Mucosa of stomach (tissue), 1 donor: Measurements from ENCODE around the gene RALGPS1.

ENCODE experiments used
- H3K27me3 ChIP-seq: one replicate; pipeline ENCODE4 v1.7.0; 2013; ENCODE audit warnings: mild to moderate bottlenecking, low read length; ENCODE audit not compliant: control insufficient read depth, insufficient read depth
- H3K36me3 ChIP-seq: one replicate; pipeline ENCODE4 v1.7.0; 2013; ENCODE audit warnings: low read length; ENCODE audit not compliant: control insufficient read depth, insufficient read depth
- H3K4me1 ChIP-seq: one replicate; pipeline ENCODE4 v1.7.0; 2013; ENCODE audit warnings: mild to moderate bottlenecking, low read length; ENCODE audit not compliant: control insufficient read depth, insufficient read depth
- H3K4me3 ChIP-seq: one replicate; pipeline ENCODE4 v1.7.0; 2013; ENCODE audit warnings: low read length
- H3K9ac ChIP-seq: one replicate; pipeline ENCODE4 v1.7.0; 2013; ENCODE audit warnings: mild to moderate bottlenecking, low read length, moderate library complexity
- H3K9me3 ChIP-seq: one replicate; pipeline ENCODE4 v1.7.0; 2013; ENCODE audit warnings: mild to moderate bottlenecking, low read length, moderate library complexity; ENCODE audit not compliant: control insufficient read depth
- donor health status: Pancreatic carcinoma.

RALGPS1 gene

DNA sequence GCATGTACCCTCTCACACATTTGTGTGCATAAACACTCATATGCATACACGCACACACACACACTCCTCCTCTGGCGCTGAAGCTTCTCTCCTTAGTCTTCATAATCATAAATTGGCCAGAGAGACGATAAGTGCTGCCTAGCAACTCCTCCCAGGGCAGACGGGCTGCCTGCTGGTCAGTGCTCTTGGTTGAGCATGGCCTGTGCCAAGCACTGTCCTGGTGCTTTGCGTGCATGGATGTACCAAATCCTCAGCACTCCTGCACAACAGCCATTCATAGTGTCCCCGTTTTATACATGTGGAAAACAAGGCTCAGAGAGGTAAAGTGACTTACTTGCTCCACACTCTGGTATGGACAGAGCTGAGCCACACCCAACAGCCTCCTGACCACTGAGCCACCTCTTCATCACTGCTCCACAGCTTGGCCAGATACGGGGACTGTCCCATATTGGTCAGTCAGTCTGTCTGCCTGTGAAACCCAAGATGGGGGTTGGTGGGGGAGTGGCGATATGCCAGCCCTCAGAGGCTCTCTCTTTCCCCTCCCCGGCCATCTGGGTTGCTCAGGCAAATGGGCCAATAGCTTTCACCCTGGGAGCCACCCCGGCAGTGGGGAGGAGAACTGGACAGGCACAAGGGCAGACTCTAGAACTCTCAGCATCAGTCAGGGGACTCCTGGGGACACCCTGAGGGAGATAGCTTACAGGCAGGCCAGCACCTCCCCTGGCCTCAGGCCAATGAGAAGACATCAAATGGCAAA is 285.7 kb downstream of the RALGPS1 start:
- Histone ChIP-seq H3K36me3 (peaks cover 5% of the 10 kb centered on the region), H3K9me3 (no peaks in the 10 kb centered on the region), H3K27me3 (no peaks in the 10 kb centered on the region), H3K4me3 (no peak overlapping the region), H3K9ac (no peak overlapping the region), H3K4me1 (peaks cover 23% of the 10 kb centered on the region)

DNA sequence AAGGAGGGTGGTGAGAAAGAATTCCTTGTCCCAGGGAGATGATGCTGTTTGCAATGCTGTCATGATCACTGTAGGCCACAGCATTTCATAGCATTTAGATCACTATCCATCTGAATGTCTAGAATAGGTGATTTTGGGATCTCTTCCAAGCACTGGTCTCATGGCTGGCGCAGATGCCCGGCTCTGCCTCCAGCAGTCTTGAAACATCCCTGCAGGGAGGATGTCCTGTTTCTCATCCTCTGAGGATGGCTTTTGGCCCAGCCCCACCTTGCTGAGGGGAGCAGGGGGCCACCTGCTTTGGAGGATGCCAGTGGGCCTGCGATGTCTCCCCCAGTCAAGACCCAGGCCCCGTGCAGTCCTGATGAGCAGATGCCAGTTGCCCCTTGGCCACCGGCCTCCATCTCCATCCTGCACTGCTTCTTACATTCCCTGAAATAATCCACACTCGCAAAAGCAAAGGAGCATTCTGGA is 286.5 kb downstream of the RALGPS1 start:
- H3K4me1 ChIP-seq = peaks cover 23% of the 10 kb centered on the region
- no peaks in the 10 kb centered on the region for H3K27me3 ChIP-seq
- no peak overlapping the region for H3K9ac ChIP-seq
- H3K4me3 ChIP-seq = no peak overlapping the region
- peaks cover 5% of the 10 kb centered on the region for H3K36me3 ChIP-seq
- no peaks in the 10 kb centered on the region for H3K9me3 ChIP-seq

DNA sequence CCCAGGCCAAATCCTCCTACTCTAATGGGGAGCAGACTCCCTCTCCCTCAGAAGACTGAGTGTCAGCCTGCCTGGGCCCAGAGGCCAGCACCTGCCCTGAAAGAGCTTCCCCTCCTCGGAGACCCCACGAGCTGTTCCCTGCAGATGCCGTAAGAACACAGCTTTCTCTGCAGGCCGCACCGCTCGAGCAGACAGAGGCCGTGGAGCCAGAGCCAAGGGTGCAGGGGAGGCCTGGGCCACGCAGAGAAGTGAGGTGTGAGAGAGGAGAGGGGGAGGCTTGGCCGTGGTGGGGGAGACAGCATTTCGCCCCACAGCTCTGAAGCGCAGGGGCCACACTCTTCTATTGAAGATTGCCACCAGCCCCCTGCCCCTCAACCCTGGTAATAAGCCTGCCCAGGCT is 287.1 kb downstream of the RALGPS1 start:
- Histone ChIP-seq H3K4me1 (peaks cover 23% of the 10 kb centered on the region), H3K9me3 (no peaks in the 10 kb centered on the region), H3K27me3 (no peaks in the 10 kb centered on the region), H3K4me3 (no peak overlapping the region), H3K36me3 (peaks cover 5% of the 10 kb centered on the region), H3K9ac (no peak overlapping the region)

DNA sequence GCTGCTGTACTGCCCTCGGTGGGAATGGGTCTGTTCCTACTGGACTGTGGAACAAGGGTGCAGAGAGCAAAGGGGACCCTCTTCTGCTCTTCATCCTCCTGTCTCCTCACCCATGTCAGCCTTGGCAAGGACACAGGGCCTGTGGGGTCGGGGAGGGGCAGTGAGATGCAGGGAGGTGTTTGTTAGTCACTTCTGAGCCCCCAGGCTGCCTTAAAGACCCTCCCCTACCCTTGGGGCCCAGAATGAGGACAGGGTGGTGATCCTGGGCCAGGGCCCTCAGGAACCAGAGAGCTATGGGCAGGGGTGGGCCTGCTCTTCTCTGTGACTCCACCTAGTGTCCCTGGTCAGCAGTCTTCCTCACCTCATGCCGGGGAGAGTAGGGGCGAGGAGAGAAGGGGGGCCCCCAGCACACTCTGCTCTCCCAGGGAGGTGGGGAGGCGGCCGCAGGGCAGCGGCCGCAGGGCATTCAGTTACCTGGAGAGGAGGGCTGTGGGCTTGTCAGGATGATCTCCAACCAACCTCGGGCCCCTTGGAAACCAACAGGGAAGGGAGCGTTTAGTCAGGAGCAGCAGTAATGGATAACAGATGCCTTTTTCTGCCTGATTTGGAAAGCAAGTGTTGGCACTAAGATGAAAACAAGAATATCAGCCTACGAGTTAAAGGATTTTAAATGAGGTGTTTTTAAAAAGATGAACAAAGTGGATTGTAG is 288.0 kb downstream of the RALGPS1 start:
- no peak overlapping the region for H3K9ac ChIP-seq
- H3K4me3 ChIP-seq = no peak overlapping the region
- H3K36me3 ChIP-seq = peaks cover 5% of the 10 kb centered on the region
- no peaks in the 10 kb centered on the region for H3K27me3 ChIP-seq
- no peaks in the 10 kb centered on the region for H3K9me3 ChIP-seq
- H3K4me1 ChIP-seq = peaks cover 17% of the 10 kb centered on the region

DNA sequence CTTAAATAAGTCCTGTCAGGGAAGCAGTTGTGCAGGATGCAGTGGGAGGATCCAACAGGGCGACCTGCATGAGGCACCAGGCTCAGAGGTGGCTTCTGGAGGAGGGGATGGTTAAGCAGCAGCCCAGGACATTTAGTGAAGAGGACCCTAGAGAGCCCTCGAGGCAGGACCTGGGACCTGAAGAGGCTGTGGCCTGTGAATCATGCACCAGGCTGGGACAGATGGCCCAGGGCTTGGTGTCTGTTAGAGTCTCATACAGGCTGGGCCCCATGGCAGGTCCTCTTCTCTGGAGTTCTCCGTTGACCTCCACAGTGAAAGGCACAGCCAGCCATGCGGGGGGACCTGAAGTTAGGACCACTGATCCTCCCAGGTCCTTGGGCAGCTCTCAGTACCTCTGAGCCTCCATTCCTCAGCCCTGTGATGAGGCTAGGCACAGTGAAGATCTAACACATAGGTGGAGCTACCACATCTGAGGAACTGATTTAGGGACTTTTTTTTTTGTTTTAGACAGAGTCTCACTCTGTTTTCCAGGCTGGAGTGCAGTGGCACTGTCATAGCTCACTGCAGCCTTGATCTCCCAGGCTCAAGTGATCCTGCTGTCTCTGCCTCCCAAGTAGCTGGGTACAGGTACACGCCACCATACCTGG is 289.2 kb downstream of the RALGPS1 start:
- Histone ChIP-seq H3K36me3 (peaks cover 5% of the 10 kb centered on the region), H3K9ac (no peak overlapping the region), H3K4me1 (peaks cover 10% of the 10 kb centered on the region), H3K27me3 (no peaks in the 10 kb centered on the region), H3K9me3 (no peaks in the 10 kb centered on the region), H3K4me3 (no peak overlapping the region)

DNA sequence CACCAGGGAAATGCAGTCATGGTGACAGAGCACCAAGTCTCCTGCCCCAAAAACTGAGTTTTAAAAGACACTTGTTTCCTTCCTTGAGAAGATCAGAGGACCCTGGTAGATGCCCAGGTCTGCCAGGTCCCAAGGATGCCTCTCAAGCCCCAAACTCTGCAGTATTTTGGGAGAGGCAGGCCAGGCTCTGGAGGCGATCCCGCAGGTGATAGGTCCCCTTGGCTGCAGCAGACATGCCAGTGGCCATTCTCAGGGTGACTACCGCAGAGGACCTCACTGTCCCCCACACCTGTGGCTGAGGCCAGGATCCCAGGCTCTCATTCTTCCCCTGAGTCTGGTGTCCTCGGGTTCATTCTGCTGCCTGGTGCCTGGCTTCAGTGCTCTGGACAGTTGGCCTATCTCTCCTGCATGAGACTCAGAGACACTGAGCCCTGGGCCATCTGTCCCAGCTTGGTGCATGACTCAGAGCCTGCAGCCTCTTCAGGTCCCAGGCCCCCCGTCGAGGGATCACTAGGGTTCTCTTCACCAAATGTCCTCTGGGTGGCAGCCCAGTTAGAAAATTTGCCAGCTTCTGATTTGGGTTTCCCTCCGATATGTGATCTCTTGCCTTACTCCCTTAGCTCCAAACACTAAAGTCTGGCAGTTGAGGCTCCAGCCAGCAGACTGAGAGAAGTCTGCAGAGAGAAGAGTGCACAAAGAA is 290.3 kb downstream of the RALGPS1 start:
- Histone ChIP-seq H3K4me3 (no peak overlapping the region), H3K4me1 (peaks cover 14% of the 10 kb centered on the region), H3K36me3 (peaks cover 3% of the 10 kb centered on the region), H3K9ac (no peak overlapping the region), H3K27me3 (no peaks in the 10 kb centered on the region), H3K9me3 (no peaks in the 10 kb centered on the region)

DNA sequence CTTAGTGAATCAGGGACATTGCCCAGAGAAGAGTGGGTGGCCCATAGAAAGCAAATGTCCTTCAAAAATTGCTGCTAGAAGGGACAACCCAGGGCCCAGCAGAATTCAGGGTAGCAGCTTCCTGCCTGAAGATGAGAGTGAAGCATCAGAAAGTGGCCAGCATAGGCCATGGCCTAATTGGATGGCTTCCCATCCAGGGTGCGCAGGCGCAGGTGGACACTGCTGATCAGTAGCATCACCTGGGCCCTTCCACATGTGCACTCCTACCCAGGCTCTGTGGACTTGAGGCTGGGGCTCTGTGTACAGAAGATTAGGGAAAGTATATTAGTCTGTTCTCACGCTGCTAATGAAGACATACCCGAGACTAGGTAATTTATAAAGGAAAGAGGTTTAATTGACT is 291.4 kb downstream of the RALGPS1 start:
- no peaks in the 10 kb centered on the region for H3K27me3 ChIP-seq
- H3K9me3 ChIP-seq = no peaks in the 10 kb centered on the region
- H3K4me1 ChIP-seq = peaks cover 19% of the 10 kb centered on the region
- H3K36me3 ChIP-seq = no peaks in the 10 kb centered on the region
- H3K4me3 ChIP-seq = no peak overlapping the region
- H3K9ac ChIP-seq = no peak overlapping the region

DNA sequence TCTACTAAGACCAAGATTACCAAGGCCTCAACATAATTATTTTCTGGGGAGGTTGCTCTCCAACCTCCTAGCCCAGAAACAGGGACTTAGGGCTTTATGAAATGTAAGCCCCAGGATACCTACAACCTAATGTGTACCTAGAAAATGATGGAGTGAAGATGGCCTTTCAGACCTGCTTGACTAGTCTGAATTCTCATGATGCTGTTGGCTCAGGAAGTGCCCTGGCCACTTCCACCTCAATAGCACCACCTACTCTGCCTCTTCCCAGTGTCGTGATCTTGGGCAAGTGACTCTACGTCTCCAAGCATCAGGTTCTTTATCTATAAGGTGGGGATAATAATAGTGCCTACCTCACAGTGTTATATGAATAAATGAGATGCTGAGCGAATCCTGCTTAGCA is 292.1 kb downstream of the RALGPS1 start:
- no peaks in the 10 kb centered on the region for H3K27me3 ChIP-seq
- H3K4me1 ChIP-seq = peaks cover 19% of the 10 kb centered on the region
- no peaks in the 10 kb centered on the region for H3K9me3 ChIP-seq
- no peaks in the 10 kb centered on the region for H3K36me3 ChIP-seq
- H3K4me3 ChIP-seq = no peak overlapping the region
- no peak overlapping the region for H3K9ac ChIP-seq

DNA sequence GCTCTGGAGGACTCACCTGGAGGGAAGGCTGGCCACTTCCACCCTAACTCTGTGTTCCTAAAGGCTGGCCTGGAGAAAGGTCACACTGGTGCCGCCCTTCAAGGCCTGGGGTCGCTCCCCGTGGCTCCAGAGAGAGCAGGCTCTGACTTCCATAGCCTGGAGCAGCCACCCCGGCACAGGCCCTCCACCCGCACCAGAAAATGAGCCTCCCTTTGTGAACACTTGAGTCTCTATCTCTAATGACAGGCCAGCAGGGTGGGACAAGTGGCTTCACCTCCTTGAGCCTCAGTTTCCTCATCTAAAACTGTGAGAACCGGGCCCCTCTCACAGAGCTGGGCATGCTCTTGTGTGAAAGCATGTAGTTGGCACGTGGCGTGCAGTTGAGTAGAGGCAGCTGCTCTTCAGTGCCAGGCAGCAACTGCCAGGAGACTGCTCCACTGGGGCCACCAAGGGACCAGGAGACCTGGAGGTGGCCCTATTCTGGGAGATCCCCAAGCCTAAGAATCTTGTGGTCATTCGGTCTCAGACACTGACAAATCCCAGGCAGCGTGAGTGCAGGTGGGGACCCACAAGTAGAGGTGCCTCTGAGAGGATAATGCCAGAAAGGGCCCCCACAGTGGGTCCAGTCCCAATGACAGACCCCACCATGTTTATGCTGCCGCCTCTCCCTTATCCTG is 293.3 kb downstream of the RALGPS1 start:
- H3K4me3 ChIP-seq = no peak overlapping the region
- no peaks in the 10 kb centered on the region for H3K9me3 ChIP-seq
- H3K36me3 ChIP-seq = no peaks in the 10 kb centered on the region
- H3K4me1 ChIP-seq = peaks cover 19% of the 10 kb centered on the region
- no peak overlapping the region for H3K9ac ChIP-seq
- H3K27me3 ChIP-seq = no peaks in the 10 kb centered on the region

DNA sequence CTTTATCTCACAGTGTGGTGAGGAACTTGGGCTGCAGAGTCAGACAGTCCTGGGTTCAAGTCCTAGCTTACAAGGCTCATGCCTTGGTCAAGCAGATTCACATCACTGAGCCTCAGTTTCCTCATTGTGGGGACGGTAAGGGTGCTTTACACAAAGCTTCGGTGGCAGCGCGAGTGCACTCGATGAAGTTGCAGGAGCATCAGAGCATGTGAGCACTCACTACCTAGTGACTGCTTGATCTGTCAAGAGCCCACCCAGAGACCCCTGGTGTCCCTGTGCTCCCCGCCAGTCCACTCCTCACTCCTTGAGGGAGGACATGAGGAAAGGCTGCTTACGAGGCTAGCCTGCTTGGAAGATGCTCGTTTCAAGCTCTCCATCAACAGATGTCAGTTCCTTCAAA is 293.8 kb downstream of the RALGPS1 start:
- no peaks in the 10 kb centered on the region for H3K27me3 ChIP-seq

DNA sequence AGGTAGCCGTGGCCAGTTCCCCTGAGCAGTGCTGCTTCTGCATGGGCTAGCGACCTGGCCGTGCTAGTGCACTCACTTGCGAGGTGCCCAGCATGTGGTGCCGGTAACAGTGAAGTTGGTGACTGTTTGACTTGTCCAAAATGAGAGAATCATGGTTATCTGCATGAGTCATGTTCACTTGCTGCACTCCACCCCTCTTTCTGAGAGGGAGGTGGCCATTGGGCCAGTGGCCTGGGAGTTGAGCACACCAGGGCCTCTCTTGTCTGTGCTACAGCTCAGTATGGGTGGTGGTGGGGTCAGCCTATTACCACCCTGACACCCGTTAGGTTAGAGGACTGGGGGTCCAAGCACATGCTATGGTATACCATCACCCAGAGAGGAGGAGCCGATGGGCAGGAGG is 294.6 kb downstream of the RALGPS1 start:
- Histone ChIP-seq H3K9ac (no peak overlapping the region), H3K4me3 (no peak overlapping the region), H3K36me3 (no peaks in the 10 kb centered on the region), H3K4me1 (peaks cover 19% of the 10 kb centered on the region), H3K27me3 (no peaks in the 10 kb centered on the region), H3K9me3 (no peaks in the 10 kb centered on the region)

More for the DNA sequence above, 293.8 kb downstream of the RALGPS1 start:
- no peaks in the 10 kb centered on the region for H3K9me3 ChIP-seq
- no peak overlapping the region for H3K9ac ChIP-seq
- H3K4me3 ChIP-seq = no peak overlapping the region
- no peaks in the 10 kb centered on the region for H3K36me3 ChIP-seq
- H3K4me1 ChIP-seq = peaks cover 19% of the 10 kb centered on the region
